Measurements from ENCODE around the gene MARVELD1.
A peak's percentile ranks its signal among the peaks of the same experiment; 100 is the strongest.

Gene MARVELD1

DNA sequence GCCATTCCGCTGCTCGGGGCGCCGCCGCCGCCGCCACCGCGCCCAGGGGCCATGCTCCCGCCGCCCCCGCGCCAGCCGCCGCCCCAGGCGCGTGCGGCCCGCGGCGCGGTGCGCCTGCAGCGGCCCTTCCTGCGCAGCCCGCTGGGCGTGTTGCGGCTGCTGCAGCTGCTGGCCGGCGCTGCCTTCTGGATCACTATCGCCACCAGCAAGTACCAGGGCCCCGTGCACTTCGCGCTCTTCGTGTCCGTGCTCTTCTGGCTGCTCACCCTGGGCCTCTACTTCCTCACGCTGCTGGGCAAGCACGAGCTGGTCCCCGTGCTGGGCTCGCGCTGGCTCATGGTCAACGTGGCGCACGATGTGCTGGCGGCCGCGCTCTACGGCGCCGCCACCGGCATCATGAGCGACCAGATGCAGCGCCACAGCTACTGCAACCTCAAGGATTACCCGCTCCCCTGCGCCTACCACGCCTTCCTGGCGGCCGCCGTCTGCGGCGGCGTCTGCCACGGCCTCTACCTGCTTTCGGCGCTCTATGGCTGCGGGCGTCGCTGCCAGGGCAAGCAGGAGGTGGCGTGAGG lies 383 bp downstream of the MARVELD1 start:
- no peak for DNase-seq (ENCODE audit: low read depth)
- H3K4me3 ChIP-seq (ENCODE audit: low read depth, low read length) = peak overlapping the region; percentile 51
- peak; percentile 24 for TF ChIP-seq CTCF (IDR thresholded peaks at IDR 0.05; ENCODE audit: low read depth, low read length, missing control alignments)
- in situ Hi-C loops (cut with HindIII; ENCODE audit: low sequenced_read_pairs) = no loop called here

DNA sequence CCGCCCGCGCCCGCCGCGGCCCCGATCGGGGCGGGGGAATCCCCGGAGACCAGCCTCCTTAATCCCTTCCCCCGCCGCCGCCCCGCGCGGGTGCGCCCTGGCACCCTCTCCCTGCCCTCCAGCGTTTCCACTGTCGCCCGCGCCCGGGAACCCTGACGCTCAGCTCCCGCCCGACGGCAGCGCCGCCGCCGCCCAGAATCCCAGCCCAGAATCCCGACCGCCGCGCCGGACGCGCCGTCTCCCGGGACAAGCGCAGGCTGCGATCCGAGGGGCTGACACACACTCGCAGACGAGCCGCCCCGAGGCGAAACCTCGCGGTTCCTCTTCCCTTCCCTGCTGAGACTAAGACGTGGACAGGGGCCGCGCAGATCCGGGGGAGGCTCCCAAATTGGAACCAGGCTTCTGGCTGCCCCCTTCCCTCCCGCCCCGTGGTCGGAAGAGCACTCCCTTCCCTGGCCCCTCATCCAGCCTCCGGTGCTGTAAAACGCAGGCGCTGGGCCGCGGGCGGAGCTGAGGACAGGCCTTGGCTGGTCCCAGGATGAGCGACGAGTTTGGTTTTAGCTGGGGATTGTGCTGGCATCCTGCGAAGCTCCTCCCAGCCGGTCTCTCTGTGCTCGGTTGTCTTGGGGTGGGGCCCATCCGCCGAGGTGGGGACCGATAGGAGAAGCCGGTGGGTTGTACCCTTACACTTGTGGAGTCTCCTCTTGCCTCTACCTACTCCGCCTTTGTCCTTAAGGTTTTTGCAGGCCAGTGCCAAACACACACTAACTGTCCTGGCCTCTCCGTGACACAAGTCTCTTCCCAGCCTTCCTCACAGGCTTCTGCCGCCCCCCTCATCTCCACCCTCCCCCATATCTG lies 1.1 kb downstream of the MARVELD1 start:
- in situ Hi-C loops (cut with HindIII; ENCODE audit: low sequenced_read_pairs) = no loop called here
- no peak for DNase-seq (ENCODE audit: low read depth)
- H3K4me3 ChIP-seq (ENCODE audit: low read depth, low read length) = peak overlapping the region; percentile 51
- no peak for TF ChIP-seq CTCF (IDR thresholded peaks at IDR 0.05; ENCODE audit: low read depth, low read length, missing control alignments)

- no peak for DNase-seq (ENCODE audit: low read depth)
- H3K4me3 ChIP-seq (ENCODE audit: low read depth, low read length) = peak overlapping the region; percentile 51
- TF ChIP-seq CTCF (IDR thresholded peaks at IDR 0.05; ENCODE audit: low read depth, low read length, missing control alignments) = no peak
- in situ Hi-C loops (cut with HindIII; ENCODE audit: low sequenced_read_pairs) = no loop called here
These were observed 1.8 kb downstream of the MARVELD1 start for GRCh38 chr10:97715259-97715874.

DNA sequence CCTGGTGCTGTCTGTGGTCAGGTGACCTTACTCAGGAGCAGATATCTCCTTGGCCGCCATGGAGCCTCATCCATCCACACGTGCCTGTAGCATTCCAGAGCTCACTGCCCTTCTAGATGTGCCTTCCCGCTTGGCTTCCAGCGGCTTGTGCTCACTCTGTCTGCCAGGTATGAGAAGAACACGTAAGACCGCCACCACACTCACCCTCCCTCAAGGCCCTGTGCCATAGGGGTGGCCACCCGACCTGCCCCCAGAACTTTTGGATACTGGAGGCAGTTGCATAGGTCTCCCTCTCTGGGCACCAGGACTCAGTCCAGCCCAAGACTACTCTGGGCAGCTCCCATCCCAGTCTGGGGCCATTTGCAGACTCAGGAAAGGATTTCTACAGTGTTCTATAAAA lies 4.1 kb downstream of the MARVELD1 start:
- DNase-seq (ENCODE audit: low read depth) = no peak
- in situ Hi-C loops (cut with HindIII; ENCODE audit: low sequenced_read_pairs) = no loop called here
- TF ChIP-seq CTCF (IDR thresholded peaks at IDR 0.05; ENCODE audit: low read depth, low read length, missing control alignments) = no peak
- no peak overlapping the region for H3K4me3 ChIP-seq (ENCODE audit: low read depth, low read length)

DNA sequence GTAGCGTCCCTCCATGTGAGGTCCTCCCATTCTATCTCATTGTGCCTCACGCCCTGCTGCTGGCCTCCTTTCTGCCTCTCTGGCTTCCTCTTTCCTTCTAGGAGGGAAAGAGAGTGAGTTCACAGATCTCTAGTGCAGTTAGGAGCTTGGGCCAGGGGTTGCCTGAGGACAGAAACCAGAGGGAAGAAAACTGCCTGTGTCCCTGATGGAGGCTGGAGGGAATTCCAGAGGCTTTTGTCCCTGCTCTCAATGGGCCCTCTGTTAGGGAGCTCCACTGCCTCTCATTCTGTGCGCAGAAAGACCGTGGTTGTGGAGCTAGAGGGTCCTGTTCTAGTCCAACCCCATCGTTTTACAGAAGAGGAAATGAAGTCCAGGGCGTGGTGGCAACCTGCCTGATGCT lies 4.6 kb downstream of the MARVELD1 start:
- no peak for TF ChIP-seq CTCF (IDR thresholded peaks at IDR 0.05; ENCODE audit: low read depth, low read length, missing control alignments)
- no peak overlapping the region for H3K4me3 ChIP-seq (ENCODE audit: low read depth, low read length)
- in situ Hi-C loops (cut with HindIII; ENCODE audit: low sequenced_read_pairs) = no loop called here
- DNase-seq (ENCODE audit: low read depth) = no peak

GRCh38 chr10:97718659-97719142 lies 5.2 kb downstream of the MARVELD1 start:
- in situ Hi-C loops (cut with HindIII; ENCODE audit: low sequenced_read_pairs) = no loop called here
- no peak overlapping the region for H3K4me3 ChIP-seq (ENCODE audit: low read depth, low read length)
- no peak for DNase-seq (ENCODE audit: low read depth)
- TF ChIP-seq CTCF (IDR thresholded peaks at IDR 0.05; ENCODE audit: low read depth, low read length, missing control alignments) = no peak

Data from astrocyte of the cerebellum (primary cell).